HG03175 (cell line): ENCODE results near the gene EFL1.

Experiments used
- ATAC-seq: cut with Tn5 transposase; IDR thresholded peaks from one replicate; pipeline ENCODE4 v1.9.1; 2021; ENCODE audit warnings: mild to moderate bottlenecking, moderate library complexity; ENCODE audit not compliant: unreplicated experiment

Gene EFL1

DNA sequence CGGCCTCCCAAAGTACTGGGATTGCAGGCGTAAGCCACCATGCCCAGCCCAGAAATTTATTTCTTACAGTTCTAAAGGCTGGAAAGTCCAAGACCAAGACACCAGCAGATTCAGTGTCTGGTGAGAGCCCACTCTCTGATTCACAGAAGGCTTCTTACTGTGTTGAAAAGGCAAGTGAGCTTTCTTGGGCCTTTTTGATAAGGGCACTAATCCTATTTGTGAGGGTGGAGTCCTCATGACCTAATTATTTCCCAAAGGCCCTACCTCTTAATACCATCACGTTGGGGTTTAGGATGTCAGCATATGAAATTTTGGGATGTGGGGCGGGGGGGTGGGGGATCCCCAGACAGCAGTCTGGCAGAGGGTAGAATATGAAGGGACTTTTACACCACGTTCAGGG lies 169.2 kb downstream of the EFL1 start:
- ATAC-seq = no peak

DNA sequence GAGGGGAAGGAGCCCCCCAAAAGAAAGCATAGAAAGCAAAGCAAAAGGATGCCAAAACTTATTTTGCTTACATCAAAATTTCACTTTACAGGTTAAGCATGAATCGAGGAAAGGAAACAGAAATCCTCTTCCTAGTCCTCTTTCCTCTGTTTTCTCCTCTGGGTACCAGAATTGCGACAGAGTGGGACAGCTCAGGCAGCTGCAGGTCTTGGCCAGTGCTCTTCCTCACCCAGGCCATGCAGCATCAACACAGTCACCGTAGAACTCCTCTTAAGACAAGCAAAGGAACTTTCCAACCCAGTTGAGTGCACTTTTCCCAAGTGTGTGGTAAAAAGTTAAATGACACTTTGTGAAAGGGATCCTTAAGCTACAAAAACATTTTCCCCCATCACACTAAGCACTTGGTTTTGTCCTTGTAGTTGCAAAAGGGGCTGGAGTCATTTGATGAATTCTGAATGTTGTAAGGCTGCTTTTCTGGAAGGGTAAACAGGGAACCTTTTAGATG lies 170.8 kb downstream of the EFL1 start:
- no peak for ATAC-seq

DNA sequence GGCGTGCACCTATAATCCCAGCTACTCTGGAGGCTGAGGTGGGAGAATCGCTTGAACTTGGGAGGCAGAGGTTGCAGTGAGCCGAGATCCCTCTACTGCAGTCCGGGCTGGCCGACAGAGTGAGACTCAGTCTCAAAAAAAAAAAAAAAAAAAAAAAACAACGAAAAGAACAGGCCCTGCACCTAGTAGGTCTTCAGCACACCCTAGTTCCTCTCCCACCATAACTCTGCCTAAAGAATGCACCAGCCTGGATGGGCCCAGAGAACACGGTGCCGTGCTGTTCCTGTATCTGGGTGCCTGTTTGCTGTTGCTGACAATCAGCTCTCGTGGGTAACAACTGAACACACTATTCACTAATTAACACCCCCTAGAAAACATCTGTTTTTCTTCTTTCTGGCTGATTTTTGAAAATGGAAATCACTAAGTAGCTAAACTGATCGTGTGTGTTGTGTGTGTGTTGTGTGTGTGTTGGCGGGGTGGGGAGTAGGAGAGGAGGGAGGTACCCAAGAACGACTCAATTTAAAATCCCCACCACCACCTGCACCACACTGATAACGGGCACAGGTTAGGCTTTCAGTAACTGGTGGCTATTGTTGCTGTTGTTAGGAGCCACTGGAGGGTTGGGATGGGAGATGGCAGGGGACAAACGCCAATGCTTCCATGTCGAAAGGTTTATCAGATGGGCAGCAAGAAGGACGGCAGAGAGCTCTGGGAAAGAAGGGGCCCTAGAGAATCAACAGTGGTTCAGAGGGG lies 176.1 kb downstream of the EFL1 start:
- no peak for ATAC-seq

DNA sequence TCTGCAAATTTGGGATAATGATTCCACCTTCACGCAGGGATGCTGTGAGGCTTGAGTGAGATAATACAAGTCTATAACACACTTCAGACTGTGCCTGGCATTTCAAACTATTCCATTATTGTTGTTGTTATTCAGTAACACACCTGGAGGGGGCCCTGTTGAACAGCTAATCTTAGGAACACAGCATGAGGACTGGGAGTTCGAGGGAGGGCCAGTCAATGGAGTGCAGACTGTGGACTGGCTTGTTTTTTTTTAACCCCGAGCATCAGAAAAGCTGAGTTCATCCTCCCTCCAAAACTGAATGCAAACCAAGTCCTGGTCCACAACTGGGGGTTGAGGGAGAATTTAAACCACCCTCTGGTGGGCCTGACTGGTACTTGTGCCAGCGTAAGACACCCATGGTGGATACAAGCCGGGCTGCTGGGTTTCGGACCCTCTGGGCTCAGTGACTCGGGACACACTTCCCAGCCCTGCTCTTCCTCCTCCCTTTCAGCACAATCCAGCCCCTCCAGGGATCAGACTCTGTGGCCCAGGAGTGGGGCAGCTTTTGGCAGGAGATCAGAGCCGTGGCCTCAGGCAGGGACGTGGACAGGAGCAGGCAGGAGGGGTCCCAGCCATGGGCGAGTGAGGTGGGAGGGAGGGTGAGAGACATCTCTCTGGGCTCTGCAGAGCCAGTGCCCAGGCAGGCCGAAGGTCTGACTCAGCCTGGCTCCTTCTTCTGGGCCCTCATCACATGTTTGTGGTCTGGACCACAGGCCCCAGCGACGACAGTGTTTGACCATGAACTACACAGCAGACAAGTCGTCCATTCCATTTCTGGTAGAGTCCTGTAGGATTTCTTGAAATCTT lies 180.4 kb downstream of the EFL1 start:
- ATAC-seq = no peak

DNA sequence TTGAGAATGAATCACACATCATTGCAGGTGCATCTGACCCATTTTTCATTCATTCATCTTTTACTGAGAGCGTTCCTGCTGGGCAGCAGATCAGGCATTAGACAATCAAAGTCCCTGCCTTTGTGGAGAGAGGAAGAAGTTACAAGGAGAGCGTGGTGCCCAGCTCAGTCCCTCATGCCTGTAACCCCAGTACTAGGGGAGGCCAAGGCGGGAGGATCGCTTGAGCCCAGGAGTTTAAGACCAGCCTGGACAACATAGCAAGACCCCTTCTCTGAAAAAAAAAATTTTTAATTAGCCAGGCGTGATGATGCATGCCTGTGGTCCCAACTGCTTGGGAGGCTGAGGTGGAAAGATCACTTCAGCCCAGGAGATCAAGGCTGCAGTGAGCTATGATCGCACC lies 181.8 kb downstream of the EFL1 start:
- ATAC-seq = no peak
